Measurements from ENCODE around the gene MAP2K1. TPM values are rescaled to one million over a fixed set of nuclear protein-coding genes. Genes with fewer than 3 reads are reported as not detected.

MAP2K1 gene
- total and polyA plus RNA-seq, 3 donors from 2014 or later: 26.1 to 29.6 (median 27.6) TPM

GRCh38 chr15:66430627-66431255 lies 44.0 kb downstream of the MAP2K1 start:
- H3K4me1 ChIP-seq: no peaks in the 10 kb centered on the region
- intact Hi-C loops (cut with DNase I; ENCODE audit: low total_unique reads): no loop called here
- no peak for TF ChIP-seq CTCF (IDR thresholded peaks at IDR 0.05)
- TF ChIP-seq POLR2A (IDR thresholded peaks at IDR 0.05): no peak
- DNase-seq: no peak
- H3K9me3 ChIP-seq: no peaks in the 10 kb centered on the region
- H3K27me3 ChIP-seq: no peaks in the 10 kb centered on the region
- no peaks in the 10 kb centered on the region for H3K36me3 ChIP-seq (ENCODE audit: low read depth, missing control alignments)
- H3K4me3 ChIP-seq: no peak overlapping the region
- whole genome bisulfite sequencing, 2 donors: 34 to 58% methylated on average over 3 of the region's 3 CpGs
- H3K27ac ChIP-seq: no peak overlapping the region

- Histone ChIP-seq H3K9me3 (no peaks in the 10 kb centered on the region), H3K4me1 (no peaks in the 10 kb centered on the region), H3K4me3 (no peak overlapping the region), H3K27me3 (no peaks in the 10 kb centered on the region), H3K36me3 (ENCODE audit: low read depth, missing control alignments) (no peaks in the 10 kb centered on the region), H3K27ac (no peak overlapping the region)
- WGBS, 2 donors: 88 to 91% methylated on average over 2 of the region's 2 CpGs
- TF ChIP-seq CTCF (IDR thresholded peaks at IDR 0.05) (no peak), POLR2A (IDR thresholded peaks at IDR 0.05) (no peak)
- intact Hi-C loops (cut with DNase I; ENCODE audit: low total_unique reads): no loop called here
- no peak for DNase-seq
These were observed 47.0 kb downstream of the MAP2K1 start for GRCh38 chr15:66433726-66434125.

- no peak for DNase-seq
- no peaks in the 10 kb centered on the region for H3K27me3 ChIP-seq
These were observed 53.8 kb downstream of the MAP2K1 start for GRCh38 chr15:66440501-66440900.

GRCh38 chr15:66452420-66452819 lies 65.7 kb downstream of the MAP2K1 start:
- intact Hi-C loops (cut with DNase I; ENCODE audit: low total_unique reads): no loop called here
- TF ChIP-seq POLR2A (IDR thresholded peaks at IDR 0.05) (no peak), CTCF (IDR thresholded peaks at IDR 0.05) (no peak)
- 72 to 84% methylated on average over 4 of the region's 4 CpGs for WGBS, 2 donors
- Histone ChIP-seq H3K36me3 (ENCODE audit: low read depth, missing control alignments) (no peaks in the 10 kb centered on the region), H3K27me3 (no peaks in the 10 kb centered on the region), H3K4me1 (no peaks in the 10 kb centered on the region), H3K27ac (no peak overlapping the region), H3K9me3 (no peaks in the 10 kb centered on the region), H3K4me3 (no peak overlapping the region)
- DNase-seq: no peak

More at GRCh38 chr15:66440501-66440900, 53.8 kb downstream of the MAP2K1 start:
- H3K4me1 ChIP-seq: no peaks in the 10 kb centered on the region
- no peak overlapping the region for H3K27ac ChIP-seq
- no peaks in the 10 kb centered on the region for H3K36me3 ChIP-seq (ENCODE audit: low read depth, missing control alignments)
- H3K4me3 ChIP-seq: no peak overlapping the region
- 90 to 94% methylated on average over 2 of the region's 2 CpGs for WGBS, 2 donors
- intact Hi-C loops (cut with DNase I; ENCODE audit: low total_unique reads): no loop called here
- no peak for TF ChIP-seq POLR2A (IDR thresholded peaks at IDR 0.05)
- no peak for TF ChIP-seq CTCF (IDR thresholded peaks at IDR 0.05)
- H3K9me3 ChIP-seq: no peaks in the 10 kb centered on the region

GRCh38 chr15:66452971-66453580 lies 66.4 kb downstream of the MAP2K1 start:
- Histone ChIP-seq H3K27ac (no peak overlapping the region), H3K27me3 (no peaks in the 10 kb centered on the region), H3K9me3 (no peaks in the 10 kb centered on the region), H3K4me3 (no peak overlapping the region), H3K4me1 (no peaks in the 10 kb centered on the region), H3K36me3 (ENCODE audit: low read depth, missing control alignments) (no peaks in the 10 kb centered on the region)
- intact Hi-C loops (cut with DNase I; ENCODE audit: low total_unique reads): no loop called here
- TF ChIP-seq POLR2A (IDR thresholded peaks at IDR 0.05) (no peak), CTCF (IDR thresholded peaks at IDR 0.05) (no peak)
- DNase-seq: peak; percentile 18
- 36 to 70% methylated on average over 1 of the region's 1 CpG for WGBS, 2 donors
